ENCODE measurements around the gene JOSD2.

The JOSD2 gene

GRCh38 chr19:50492303-50493052 lies 18.5 kb downstream of the JOSD2 start:
- DNase-seq = no peak

DNA sequence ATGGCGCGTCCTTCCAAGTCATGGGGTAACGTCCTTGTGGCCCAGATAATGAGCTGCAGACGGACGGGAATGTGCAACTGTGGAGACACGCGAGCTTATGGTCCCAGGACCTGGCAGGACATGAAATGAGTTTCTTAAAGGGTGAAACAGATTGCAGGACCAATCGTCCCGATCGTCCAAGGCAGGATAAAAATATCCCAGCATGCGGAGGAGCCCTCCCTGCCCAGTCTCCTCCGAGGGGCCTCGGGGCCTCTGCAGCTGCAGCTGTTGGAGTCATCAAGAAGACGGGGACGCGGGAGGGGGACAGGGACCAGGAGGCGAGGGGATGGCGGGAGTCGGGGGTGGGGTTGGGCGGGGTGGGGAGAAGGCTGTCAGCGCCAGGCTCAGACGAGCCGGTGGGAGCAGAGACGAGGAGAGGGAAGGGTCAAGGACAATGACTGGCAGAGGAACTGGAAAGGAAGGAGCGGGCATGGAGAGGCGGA lies 20.0 kb downstream of the JOSD2 start:
- no peak for DNase-seq

- no peak for DNase-seq
Measured at GRCh38 chr19:50490411-50490811, 20.6 kb downstream of the JOSD2 start.

DNA sequence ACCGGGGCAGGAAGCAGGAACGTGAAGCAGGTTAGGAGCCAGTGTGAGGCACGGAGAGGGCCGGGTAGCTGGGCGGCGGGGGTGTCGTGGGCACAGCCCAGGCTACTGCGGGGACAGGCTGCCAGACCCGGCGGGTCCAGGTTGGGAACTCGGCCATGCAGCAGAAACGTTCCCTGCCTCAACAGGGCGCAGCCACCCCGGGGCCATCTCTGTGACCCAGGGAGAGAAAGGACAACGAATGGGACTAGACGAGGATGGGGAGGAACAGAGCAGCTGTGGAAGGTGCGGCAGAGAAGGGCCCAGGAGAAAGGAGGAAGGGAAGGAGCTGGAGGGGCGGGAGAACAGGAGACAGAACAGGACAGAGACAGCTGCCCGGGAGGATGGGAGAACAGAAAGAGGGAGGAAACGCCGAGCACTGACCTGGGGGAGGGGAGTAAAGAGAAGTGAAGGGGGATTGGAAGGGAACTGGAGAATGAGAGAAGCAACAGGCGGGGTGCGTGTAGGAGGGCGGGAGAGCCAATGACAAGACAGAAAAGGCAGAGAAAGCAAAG lies 21.5 kb downstream of the JOSD2 start:
- no peak for DNase-seq

- DNase-seq = no peak
Measured at GRCh38 chr19:50488389-50489194, 22.4 kb downstream of the JOSD2 start.

- DNase-seq = peak in 1 of 2 experiments; percentile 17
Measured at GRCh38 chr19:50486823-50487515, 24.0 kb downstream of the JOSD2 start.

- no peak for DNase-seq
Measured at GRCh38 chr19:50485284-50485955, 25.6 kb downstream of the JOSD2 start.

GRCh38 chr19:50482916-50483315 lies 28.1 kb downstream of the JOSD2 start:
- no peak for DNase-seq

DNA sequence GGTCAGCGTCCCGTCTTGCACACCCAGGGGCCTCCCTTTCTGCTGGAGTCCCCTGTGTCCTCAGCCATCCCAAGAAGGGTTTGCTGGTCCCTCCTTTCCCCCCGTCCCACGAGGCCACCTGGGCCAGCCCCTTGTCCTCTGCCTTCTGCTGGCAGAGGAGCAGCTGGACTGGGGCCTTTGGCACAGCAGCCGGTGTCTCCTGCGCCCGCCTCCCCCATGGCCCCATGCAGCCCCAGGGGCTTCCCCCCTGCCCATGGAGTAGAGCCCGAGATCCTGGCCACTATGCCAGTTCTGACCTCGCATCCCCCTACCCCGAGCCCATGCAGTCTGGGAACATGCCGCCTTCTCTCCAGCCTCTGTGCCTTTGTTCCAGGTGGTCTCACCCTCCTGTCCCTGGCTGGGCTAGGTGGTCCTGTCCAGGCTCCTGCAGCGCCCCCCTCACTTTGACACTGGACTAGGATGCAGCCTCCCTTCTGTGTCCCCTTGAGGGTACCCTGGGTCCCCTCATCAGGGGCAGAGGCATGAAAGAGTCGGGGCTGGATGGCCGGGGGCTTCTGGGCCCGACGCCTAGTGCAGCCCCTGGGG lies 28.6 kb downstream of the JOSD2 start:
- DNase-seq = no peak

DNA sequence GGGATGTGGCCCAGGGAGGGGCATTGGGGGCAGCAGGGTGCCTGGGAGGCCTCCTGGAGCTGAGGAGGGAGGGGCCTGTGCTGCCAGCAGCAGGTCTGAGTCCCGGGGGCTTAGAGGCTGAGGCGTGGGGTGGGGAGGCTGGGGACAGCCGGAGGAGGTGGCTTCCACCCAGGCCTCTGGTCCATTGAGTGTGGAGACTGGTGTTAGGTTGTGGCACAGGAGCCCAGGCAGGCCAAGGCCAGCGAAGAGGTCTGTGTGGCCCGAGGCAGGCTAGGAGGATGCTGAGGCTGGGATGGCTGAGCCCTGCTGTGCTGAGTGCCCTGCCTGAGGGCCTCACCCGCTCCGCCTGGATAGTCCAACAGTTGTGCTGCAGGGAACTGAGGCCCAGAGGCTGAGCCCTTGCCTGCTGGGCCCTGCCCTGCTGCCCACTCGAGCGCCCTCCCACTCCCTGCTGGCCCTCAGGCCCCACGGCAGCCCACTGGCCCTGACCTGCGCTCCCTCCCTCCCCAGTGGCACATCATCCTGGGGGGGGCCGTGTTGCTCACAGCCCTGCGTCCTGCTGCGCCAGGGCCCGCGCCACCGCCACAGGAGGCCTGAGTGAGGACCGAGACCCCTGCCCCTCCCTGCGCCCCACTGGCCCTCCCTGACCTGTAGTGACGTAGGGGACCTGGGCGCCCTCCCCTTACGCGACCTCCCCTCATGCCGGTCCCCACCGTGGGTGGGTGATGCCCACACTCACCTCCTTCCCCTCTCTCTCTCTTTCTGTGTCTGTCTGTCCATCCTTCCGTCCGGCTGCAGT lies 29.4 kb downstream of the JOSD2 start:
- no peak for DNase-seq

DNA sequence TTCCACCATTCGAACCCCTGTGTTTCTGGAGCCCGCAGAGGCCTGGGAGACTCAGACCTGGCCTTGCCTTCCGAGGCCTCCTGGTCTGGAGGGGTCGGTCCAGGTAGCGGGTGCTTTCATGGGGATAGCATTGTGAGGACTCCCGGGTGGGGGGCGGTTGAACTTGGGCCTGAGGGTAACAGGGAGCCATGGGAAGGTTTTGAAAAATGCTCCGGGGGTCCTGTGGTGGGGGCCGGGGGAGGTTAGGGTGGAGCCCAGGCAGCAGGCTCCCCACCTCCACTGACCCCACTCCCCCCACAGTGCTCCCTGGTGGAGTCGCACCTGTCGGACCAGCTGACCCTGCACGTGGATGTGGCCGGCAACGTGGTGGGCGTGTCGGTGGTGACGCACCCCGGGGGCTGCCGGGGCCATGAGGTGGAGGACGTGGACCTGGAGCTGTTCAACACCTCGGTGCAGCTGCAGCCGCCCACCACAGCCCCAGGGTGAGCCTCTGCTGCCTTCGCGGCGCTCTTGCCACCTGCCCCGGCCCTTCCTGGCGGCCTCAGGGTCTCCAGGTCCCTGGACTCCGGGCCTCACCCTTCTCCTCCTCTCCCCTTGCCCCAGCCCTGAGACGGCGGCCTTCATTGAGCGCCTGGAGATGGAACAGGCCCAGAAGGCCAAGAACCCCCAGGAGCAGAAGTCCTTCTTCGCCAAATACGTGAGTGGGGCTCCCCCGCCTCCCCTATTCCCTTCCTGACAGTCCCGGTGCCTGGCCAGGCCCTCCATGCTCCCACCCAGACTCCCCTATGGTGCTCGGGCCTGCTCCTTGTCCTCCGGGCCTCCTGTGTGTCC lies 30.5 kb downstream of the JOSD2 start:
- no peak for DNase-seq

DNA sequence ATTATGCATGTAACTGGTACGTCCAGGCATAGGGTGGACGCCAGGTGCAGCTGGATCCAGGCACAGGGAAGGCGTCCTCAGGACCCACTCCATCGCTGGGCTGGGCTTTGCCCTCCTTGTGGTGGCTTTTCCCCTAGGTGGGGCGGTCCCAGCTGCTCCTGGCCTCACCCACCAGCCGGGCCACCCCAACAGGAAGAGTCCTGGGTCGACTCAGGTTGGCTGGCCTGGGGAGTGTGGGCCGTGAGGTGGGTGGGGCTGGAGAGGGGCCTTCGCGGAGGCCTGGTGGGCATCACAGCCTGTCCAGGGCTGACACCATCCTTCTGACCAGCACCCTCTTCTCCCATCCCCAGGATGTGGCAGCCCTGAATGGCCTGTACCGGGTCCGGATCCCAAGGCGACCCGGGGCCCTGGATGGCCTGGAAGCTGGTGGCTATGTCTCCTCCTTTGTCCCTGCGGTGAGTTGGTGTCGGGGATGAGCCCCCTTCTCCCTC lies 31.2 kb downstream of the JOSD2 start:
- DNase-seq = no peak

GRCh38 chr19:50478901-50479715 lies 31.9 kb downstream of the JOSD2 start:
- DNase-seq = no peak

DNA sequence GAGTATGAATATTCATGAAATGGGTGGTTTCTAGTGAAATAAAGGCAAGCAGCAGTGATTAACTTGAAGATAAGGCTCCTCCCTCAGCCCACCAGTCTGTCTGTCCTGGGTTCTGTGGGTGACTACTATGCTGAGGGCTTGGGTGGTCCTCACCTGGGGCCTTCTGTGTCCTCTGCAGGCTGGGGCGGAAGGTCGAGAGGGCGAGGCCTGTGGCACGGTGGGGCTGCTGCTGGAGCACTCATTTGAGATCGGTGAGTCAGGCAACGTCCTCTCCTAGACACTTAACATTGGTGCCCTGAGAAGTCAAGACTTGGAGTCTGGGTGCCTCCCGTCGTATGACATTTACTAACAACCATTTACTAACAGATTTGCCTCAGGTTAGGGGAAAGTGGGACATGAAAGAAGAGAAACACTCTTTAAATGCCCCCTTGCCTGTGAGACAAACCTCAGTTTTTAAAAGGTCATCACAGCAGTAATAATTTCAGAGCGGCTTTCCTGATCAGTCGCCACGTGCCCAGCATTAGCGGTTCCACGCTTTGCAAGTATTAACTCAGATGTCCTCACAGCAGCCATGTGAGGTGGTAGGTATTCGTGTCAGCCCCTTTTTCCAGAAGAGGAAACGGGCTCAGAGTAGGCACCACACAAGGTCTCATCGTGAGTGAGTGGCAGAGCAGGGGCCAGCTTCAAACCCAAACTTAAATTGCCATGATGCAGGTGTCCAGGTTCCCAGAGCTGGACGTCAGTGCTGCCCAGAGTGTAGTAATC lies 33.1 kb downstream of the JOSD2 start:
- DNase-seq = no peak

DNA sequence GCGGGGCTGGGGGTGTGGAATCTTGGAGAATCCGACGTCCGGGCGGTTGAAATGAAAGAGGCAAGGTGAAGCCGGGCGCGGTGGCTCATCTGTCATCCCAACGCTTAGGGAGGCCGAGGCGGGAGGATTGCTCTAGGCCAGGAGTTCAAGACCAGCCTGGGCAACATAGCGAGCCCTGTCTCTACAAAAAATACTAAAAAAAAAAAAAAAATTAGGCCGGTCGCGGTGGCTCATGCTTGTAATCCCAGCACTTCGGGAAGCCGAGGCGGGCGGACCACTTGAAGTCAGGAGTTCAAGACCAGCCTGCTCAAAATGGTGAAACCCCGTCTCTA lies 34.1 kb downstream of the JOSD2 start:
- DNase-seq = no peak

DNA sequence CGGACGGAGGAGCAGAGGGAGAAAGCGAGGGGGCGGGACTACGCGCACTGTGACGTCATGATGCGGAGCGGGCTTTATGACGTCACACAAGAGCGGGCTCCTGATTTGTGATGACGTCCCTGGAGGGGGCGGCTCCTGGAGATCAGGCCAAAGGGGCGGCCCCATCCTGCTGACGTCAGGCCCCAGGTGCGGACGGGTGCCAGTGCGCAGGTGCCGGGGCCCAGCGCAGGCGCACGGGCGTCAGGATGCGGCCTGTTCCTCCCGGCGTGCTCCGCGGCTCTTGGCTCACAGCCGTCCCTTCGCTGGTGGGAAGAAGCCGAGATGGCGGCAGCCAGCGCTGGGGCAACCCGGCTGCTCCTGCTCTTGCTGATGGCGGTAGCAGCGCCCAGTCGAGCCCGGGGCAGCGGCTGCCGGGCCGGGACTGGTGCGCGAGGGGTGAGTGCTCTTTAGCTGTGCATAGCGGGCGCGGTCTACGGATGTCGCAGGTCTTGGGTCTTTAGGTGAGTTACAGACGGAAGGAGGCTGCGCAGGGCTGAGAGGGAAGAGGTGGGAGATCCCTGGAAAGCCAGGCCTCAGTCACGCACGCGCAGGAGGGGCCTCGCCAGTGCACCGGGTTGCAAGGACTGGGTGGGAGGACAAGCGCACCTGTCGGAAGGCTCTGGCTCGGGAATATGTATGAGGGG lies 34.6 kb downstream of the JOSD2 start, which contains the start of the genes EMC10 and GARIN5A:
EMC10 (plus strand) TSS at position 284 of the 683 bp plus-strand sequence; CDS start at position 322, 38 bp downstream.
GARIN5A (minus strand) TSS at position 625 of the 683 bp plus-strand sequence; CDS start at position 165, 460 bp downstream.
- DNase-seq = peak; percentile 57 to 81

GRCh38 chr19:50475736-50476223 lies 35.2 kb downstream of the JOSD2 start:
- DNase-seq = no peak

Measured in SW 1271 (cell line).